CD4-positive, alpha-beta T cell treated with Interleukin-12 subunit alpha and Interleukin-12 subunit beta, for 1 hour (primary cell): Measurements from ENCODE around the gene ASZ1.
"Not testable (repeated sequence)": the region's sequence is repeated elsewhere in the genome, so short reads cannot be mapped to it uniquely, and the experiment has no call there.

Experiments used
- DNase-seq: peaks from one replicate; pipeline ENCODE4 v3.0.0-alpha.2; 2020

Gene ASZ1

GRCh38 chr7:117427258-117427701 is at the start of gene ASZ1:
Gene ASZ1 (minus strand): TSS chr7:117427493. CDS start chr7:117427460, 33 bp downstream.
- DNase-seq = no peak

- no peak for DNase-seq
Measured at GRCh38 chr7:117476557-117477215, 49.4 kb upstream of the ASZ1 start.

GRCh38 chr7:117472335-117472734 is 45.0 kb upstream of the ASZ1 start:
- DNase-seq = no peak

GRCh38 chr7:117470777-117471176 is 43.5 kb upstream of the ASZ1 start:
- DNase-seq = no peak

GRCh38 chr7:117468174-117468573 is 40.9 kb upstream of the ASZ1 start:
- no peak for DNase-seq

GRCh38 chr7:117460815-117461214 is 33.5 kb upstream of the ASZ1 start:
- not testable (repeated sequence) for DNase-seq

GRCh38 chr7:117459735-117460134 is 32.4 kb upstream of the ASZ1 start:
- DNase-seq = no peak

GRCh38 chr7:117458977-117459583 is 31.8 kb upstream of the ASZ1 start:
- peak; percentile 0 for DNase-seq

GRCh38 chr7:117448655-117449054 is 21.4 kb upstream of the ASZ1 start:
- DNase-seq = no peak

GRCh38 chr7:117446220-117446815 is 19.0 kb upstream of the ASZ1 start:
- DNase-seq = no peak

- DNase-seq = no peak
Measured at GRCh38 chr7:117445206-117445605, 17.9 kb upstream of the ASZ1 start.

GRCh38 chr7:117444646-117445045 is 17.4 kb upstream of the ASZ1 start:
- DNase-seq = no peak

- no peak for DNase-seq
Measured at GRCh38 chr7:117435475-117436043, 8.3 kb upstream of the ASZ1 start.

GRCh38 chr7:117424090-117424829 is 3.0 kb downstream of the ASZ1 start:
- no peak for DNase-seq

- not testable (repeated sequence) for DNase-seq
Measured at GRCh38 chr7:117414591-117414990, 12.7 kb downstream of the ASZ1 start.

GRCh38 chr7:117412946-117413559 is 14.2 kb downstream of the ASZ1 start:
- no peak for DNase-seq

GRCh38 chr7:117412390-117412789 is 14.9 kb downstream of the ASZ1 start:
- no peak for DNase-seq

GRCh38 chr7:117411539-117411938 is 15.8 kb downstream of the ASZ1 start:
- no peak for DNase-seq

- DNase-seq = no peak
Measured at GRCh38 chr7:117408831-117409230, 18.5 kb downstream of the ASZ1 start.

- no peak for DNase-seq
Measured at GRCh38 chr7:117405519-117405918, 21.8 kb downstream of the ASZ1 start.

GRCh38 chr7:117403737-117404136 is 23.6 kb downstream of the ASZ1 start:
- no peak for DNase-seq

GRCh38 chr7:117402109-117402508 is 25.2 kb downstream of the ASZ1 start:
- no peak for DNase-seq
